Tibial nerve (tissue), 4 donors: Measurements from ENCODE around the gene HSD11B1. TPM values are rescaled to one million over a fixed set of nuclear protein-coding genes. Genes with fewer than 3 reads are reported as not detected.

Experiments used
- DNase-seq, 2 donors: peaks; one replicate each; pipeline ENCODE4 v3.0.0-alpha.2; 2019; ENCODE audit warnings: low spot score in 2 of 2
- H3K27ac ChIP-seq, 4 donors: fragments of 200-600 bp; sonication (generic) in 3 of 4; one replicate each; pipeline ENCODE4 v1.5.1; 2017 to 2019; ENCODE audit warnings: mild to moderate bottlenecking in 1 of 4
- H3K27me3 ChIP-seq, 2 donors: fragments of 200-600 bp; sonication (generic) in 1 of 2; one replicate each; pipeline versions ENCODE4 v1.5.1 to v1.6.0; 2017 to 2019
- H3K36me3 ChIP-seq, 3 donors: fragments of 200-600 bp; sonication (generic); one replicate each; pipeline ENCODE4 v1.5.1; 2018 to 2019
- H3K4me1 ChIP-seq, 4 donors: fragments of 200-600 bp; sonication (generic) in 3 of 4; one replicate each; pipeline ENCODE4 v1.5.1; 2017 to 2019
- H3K4me3 ChIP-seq, 4 donors: fragments of 200-600 bp; sonication (generic) in 3 of 4; one replicate each; pipeline ENCODE4 v1.5.1; 2017 to 2019; ENCODE audit warnings: mild to moderate bottlenecking in 1 of 4, moderate library complexity in 1 of 4
- H3K9me3 ChIP-seq, 4 donors: fragments of 200-600 bp; sonication (generic) in 3 of 4; one replicate each; pipeline ENCODE4 v1.5.1; 2017 to 2019
- EP300 ChIP-seq, 2 donors: sonication (generic); formaldehyde crosslinking; IDR thresholded peaks; one replicate each; pipeline ENCODE4 v1.6.1; 2017; ENCODE audit warnings: antibody characterized with exemption in 2 of 2, mild to moderate bottlenecking in 1 of 2
- POLR2A ChIP-seq, 2 donors: fragments of 450-650 bp; IDR thresholded peaks; one replicate each; pipeline ENCODE4 v1.6.1; 2017; ENCODE audit warnings: antibody characterized with exemption in 2 of 2, mild to moderate bottlenecking in 2 of 2, moderate library complexity in 2 of 2
- WGBS, 2 donors: methylation state at CpG; one replicate each; pipeline ENCODE4 v1.1.5; 2018; 5-methylcytosine and 5-hydroxymethylcytosine counted together
- total RNA-seq, 4 donors: library from RNA; depleted of rRNA; stranded (reverse); fragments of >200 nt; gene quantifications; one replicate each; pipeline ENCODE4 v1.1.0, GENCODE V29; 2016
- TF ChIP-seq, protein P1 (sequence below), 5 experiments: fragments of 200-600 bp in 3 of 5; fragments of 450-650 bp in 2 of 5; sonication (generic) in 3 of 5; IDR thresholded peaks; one replicate each; pipeline ENCODE4 v1.5.1; 2016 to 2019; ENCODE audit warnings: antibody characterized with exemption in 5 of 5, mild to moderate bottlenecking in 3 of 5, moderate library complexity in 2 of 5

Gene HSD11B1
- total RNA-seq, 4 donors from 2014 or later = 7.1 to 92.2 (median 19.7) TPM

DNA sequence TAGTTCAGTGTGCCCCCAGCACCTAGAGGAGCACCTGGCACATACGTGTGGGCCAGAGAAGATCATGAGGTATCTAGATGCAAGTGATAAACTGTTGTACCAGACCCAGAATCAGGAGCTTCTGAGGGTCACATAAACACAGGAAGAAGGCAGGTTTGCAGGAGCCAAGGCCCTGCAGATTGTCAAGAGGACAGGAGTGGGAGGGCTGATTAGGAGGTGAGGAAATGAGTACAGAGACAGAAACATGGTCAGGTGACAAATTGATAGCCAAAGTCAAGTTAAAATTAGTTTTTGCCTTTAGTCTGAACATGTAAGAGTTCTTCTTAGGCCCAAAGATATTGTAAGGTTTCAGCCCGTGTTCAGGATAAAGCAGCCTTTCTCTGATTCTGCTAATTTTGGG is 37.2 kb downstream of the HSD11B1 start:
- H3K4me3 ChIP-seq = peak overlapping the region in 1 of 4 donors; percentile 31
- H3K27ac ChIP-seq = peak overlapping the region in 3 of 4 donors; percentile 52 to 80 (median 77)
- WGBS, 2 donors = 74 to 79% methylated on average over 2 of the region's 2 CpGs
- no peaks in the 10 kb centered on the region for H3K27me3 ChIP-seq
- no peaks in the 10 kb centered on the region for H3K36me3 ChIP-seq
- TF ChIP-seq POLR2A (IDR thresholded peaks at IDR 0.05) = no peak
- TF ChIP-seq, protein P1, sequence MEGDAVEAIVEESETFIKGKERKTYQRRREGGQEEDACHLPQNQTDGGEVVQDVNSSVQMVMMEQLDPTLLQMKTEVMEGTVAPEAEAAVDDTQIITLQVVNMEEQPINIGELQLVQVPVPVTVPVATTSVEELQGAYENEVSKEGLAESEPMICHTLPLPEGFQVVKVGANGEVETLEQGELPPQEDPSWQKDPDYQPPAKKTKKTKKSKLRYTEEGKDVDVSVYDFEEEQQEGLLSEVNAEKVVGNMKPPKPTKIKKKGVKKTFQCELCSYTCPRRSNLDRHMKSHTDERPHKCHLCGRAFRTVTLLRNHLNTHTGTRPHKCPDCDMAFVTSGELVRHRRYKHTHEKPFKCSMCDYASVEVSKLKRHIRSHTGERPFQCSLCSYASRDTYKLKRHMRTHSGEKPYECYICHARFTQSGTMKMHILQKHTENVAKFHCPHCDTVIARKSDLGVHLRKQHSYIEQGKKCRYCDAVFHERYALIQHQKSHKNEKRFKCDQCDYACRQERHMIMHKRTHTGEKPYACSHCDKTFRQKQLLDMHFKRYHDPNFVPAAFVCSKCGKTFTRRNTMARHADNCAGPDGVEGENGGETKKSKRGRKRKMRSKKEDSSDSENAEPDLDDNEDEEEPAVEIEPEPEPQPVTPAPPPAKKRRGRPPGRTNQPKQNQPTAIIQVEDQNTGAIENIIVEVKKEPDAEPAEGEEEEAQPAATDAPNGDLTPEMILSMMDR (IDR thresholded peaks at IDR 0.05) = no peak
- peaks cover 0 to 20% (median 3%) of the 10 kb centered on the region in 4 donors for H3K4me1 ChIP-seq
- DNase-seq = no peak
- no peaks in the 10 kb centered on the region for H3K9me3 ChIP-seq

DNA sequence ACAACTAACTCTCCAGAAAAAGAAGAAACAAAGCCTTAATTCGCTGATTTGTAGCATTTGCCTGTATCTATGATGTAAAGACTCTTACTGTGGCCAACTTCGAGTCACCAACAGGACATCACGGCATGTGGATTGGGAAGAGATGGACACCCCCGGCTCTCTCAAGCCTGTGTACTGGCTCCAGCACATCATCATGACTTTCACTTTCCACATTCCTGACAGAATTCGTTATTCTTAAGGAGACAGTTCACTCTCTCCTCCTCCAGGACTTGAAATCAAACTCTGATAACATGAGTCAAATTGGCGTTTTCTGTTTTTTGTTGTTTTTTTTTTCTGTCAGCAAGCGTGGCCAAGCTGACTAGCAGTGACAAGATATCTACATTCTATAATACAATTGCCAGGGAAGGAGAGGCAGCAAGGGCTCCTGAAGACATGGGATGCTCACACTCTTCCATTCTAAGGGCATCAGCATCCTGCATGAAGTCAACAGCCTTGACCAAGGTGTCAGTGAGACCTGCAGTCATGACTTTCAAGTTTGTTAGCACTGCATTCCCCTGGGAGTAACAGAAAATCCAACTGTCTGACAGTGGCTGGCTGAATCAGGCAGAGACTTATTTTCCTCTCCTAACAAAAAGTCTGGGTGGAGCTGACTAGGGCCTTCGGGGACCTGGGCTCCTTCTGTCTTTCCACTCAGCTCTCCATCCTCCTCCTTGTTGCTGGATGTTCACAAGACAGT is 37.9 kb downstream of the HSD11B1 start:
- peak overlapping the region in 3 of 4 donors; percentile 52 to 80 (median 77) for H3K27ac ChIP-seq
- H3K27me3 ChIP-seq = no peaks in the 10 kb centered on the region
- H3K4me1 ChIP-seq = peaks cover 0 to 24% (median 5%) of the 10 kb centered on the region in 4 donors
- H3K4me3 ChIP-seq = peak overlapping the region in 1 of 4 donors; percentile 31
- no peaks in the 10 kb centered on the region for H3K36me3 ChIP-seq
- WGBS, 2 donors = 48 to 49% methylated on average over 8 of the region's 8 CpGs
- H3K9me3 ChIP-seq = no peaks in the 10 kb centered on the region
- TF ChIP-seq EP300 (IDR thresholded peaks at IDR 0.05) = no peak
- TF ChIP-seq POLR2A (IDR thresholded peaks at IDR 0.05) = no peak
- TF ChIP-seq, protein P1 (IDR thresholded peaks at IDR 0.05) = no peak
- no peak for DNase-seq

DNA sequence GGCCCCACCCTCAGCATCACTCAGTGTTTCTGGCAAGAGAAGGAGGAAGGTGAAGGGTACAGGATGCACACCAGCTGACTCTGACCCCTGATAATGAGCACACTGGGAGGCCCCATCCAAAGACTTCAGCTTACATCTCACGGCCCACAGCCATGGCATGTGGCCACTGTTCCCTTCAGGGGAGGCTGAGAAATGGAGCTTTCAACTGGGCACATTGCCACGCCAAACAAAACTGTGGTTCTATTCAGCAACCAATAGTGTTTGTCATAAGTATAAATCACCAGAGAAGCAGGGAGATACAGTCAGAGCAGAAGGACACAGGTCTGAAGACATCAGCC is 38.5 kb downstream of the HSD11B1 start:
- H3K36me3 ChIP-seq = no peaks in the 10 kb centered on the region
- peak; percentile 26 to 63 for DNase-seq
- no peak overlapping the region for H3K4me3 ChIP-seq
- H3K27me3 ChIP-seq = no peaks in the 10 kb centered on the region
- peaks cover 0 to 29% (median 5%) of the 10 kb centered on the region in 4 donors for H3K4me1 ChIP-seq
- peak overlapping the region in 2 of 4 donors; percentile 77 to 80 for H3K27ac ChIP-seq
- TF ChIP-seq, protein P1 (IDR thresholded peaks at IDR 0.05) = no peak
- peak in 1 of 2 donors; percentile 59 for TF ChIP-seq EP300 (IDR thresholded peaks at IDR 0.05)
- WGBS, 2 donors = 39 to 69% methylated on average over 2 of the region's 2 CpGs
- no peaks in the 10 kb centered on the region for H3K9me3 ChIP-seq

DNA sequence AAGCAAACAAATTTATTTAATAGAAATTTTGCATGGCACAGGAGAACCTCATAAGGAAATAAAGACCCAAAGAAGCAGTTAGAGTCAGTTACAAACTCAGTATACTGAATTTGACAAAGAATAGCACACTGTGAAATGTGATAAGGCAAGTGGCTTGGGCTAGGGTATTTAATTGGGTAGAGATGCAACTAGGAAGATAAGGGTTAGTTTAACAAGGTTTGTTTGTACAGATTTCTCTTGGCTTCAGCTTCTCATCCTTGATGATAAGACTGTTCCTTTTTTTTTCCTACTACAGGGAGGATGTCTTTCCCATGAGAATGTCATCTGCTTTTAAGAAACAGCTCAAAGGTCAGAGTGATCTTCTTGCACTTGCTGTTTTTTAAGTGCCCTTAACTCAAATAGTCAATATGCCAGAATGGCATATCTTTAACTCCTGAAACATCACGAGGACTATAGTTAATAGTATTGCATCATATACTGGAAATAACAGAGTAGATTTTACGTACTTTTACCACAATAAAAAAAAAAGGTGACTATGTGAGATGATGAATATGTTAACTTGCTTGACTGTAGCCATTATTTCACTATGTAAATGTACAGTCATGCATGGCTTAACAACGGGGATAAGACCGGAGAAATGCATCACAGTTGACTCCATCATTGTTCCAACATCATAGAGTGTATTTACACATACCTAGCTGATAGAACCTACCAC is 42.0 kb downstream of the HSD11B1 start:
- no peak for DNase-seq
- WGBS, 2 donors = 78 to 86% methylated on average over 4 of the region's 4 CpGs
- no peaks in the 10 kb centered on the region for H3K27me3 ChIP-seq
- no peaks in the 10 kb centered on the region for H3K36me3 ChIP-seq
- H3K27ac ChIP-seq = no peak overlapping the region
- no peak overlapping the region for H3K4me3 ChIP-seq
- peaks cover 0 to 27% (median 5%) of the 10 kb centered on the region in 4 donors for H3K4me1 ChIP-seq
- no peak for TF ChIP-seq EP300 (IDR thresholded peaks at IDR 0.05)
- no peak for TF ChIP-seq POLR2A (IDR thresholded peaks at IDR 0.05)
- no peaks in the 10 kb centered on the region for H3K9me3 ChIP-seq

DNA sequence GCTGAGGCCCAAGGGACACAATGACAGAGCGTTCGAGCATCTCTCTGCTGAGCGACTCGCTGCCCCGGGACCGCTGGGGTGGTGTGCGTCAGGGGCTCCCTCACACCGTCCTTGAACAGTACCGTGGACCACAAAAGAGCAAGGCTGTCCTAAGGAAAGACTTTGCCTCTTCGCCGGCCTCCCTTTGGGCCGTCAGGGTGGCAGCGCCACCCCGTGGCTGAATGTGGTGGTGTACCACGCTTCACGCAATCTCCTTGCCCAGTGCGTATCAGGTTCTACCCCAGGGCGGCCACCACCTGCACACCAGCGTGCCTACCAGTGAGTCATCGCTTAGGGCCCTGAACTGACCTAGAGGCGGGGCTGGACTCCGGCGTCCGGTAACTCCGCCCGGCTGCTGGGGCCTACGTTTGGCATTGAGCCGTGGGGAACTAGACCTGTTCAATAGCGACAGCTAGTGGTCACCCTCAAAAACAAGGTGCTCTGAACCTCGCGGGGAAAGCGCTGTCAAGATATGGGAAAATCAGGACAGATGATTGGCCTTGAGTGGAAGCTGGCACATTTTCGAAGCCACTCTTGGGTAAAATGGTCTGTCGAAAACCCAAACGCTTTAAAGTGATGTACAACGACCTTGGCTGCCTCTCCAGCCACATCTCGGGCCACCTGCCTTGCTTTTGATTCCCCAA is 43.1 kb downstream of the HSD11B1 start:
- H3K4me3 ChIP-seq = peak overlapping the region in 2 of 4 donors; percentile 40 to 43
- no peaks in the 10 kb centered on the region for H3K9me3 ChIP-seq
- WGBS, 2 donors = 15 to 22% methylated on average over 30 to 35 of the region's 37 CpGs
- peak; percentile 76 to 83 for DNase-seq
- H3K4me1 ChIP-seq = peaks cover 0 to 16% (median 3%) of the 10 kb centered on the region in 4 donors
- H3K36me3 ChIP-seq = no peaks in the 10 kb centered on the region
- no peaks in the 10 kb centered on the region for H3K27me3 ChIP-seq
- H3K27ac ChIP-seq = peak overlapping the region in 3 of 4 donors; percentile 4 to 52 (median 48)
- TF ChIP-seq EP300 (IDR thresholded peaks at IDR 0.05) (peak; percentile 43 to 75), POLR2A (IDR thresholded peaks at IDR 0.05) (no peak)
- TF ChIP-seq, protein P1 (IDR thresholded peaks at IDR 0.05) = peak; percentile 82 to 99 (median 87)
